Ishikawa (cell line): ENCODE data around the gene CCSAP.

Experiments used
- CEBPB ChIP-seq: IDR thresholded peaks from 2 replicates; pipeline ENCODE4 v1.6.1; 2012
- CREB1 ChIP-seq: IDR thresholded peaks from 2 replicates; pipeline ENCODE4 v1.6.1; 2012; ENCODE audit warnings: low read depth
- EGR1 ChIP-seq: IDR thresholded peaks from 2 replicates; pipeline ENCODE4 v1.6.1; 2012
- EP300 ChIP-seq: IDR thresholded peaks from 2 replicates; pipeline ENCODE4 v1.6.1; 2012; ENCODE audit warnings: borderline replicate concordance
- FOXM1 ChIP-seq: IDR thresholded peaks from 2 replicates; pipeline ENCODE4 v1.6.1; 2012; ENCODE audit warnings: low read depth, borderline replicate concordance
- MAX ChIP-seq: IDR thresholded peaks from 2 replicates; pipeline ENCODE4 v1.6.1; 2012
- NFIC ChIP-seq: IDR thresholded peaks from 2 replicates; pipeline ENCODE4 v1.6.1; 2012
- RAD21 ChIP-seq: IDR thresholded peaks from 2 replicates; pipeline ENCODE4 v1.6.1; 2012; ENCODE audit warnings: low read depth
- REST ChIP-seq: IDR thresholded peaks from 2 replicates; pipeline ENCODE4 v1.6.1; 2012; ENCODE audit warnings: low read depth, mild to moderate bottlenecking
- TAF1 ChIP-seq: IDR thresholded peaks from 2 replicates; pipeline ENCODE4 v1.6.1; 2012; ENCODE audit warnings: low read depth, mild to moderate bottlenecking
- TEAD4 ChIP-seq: IDR thresholded peaks from 2 replicates; pipeline ENCODE4 v1.6.1; 2012
- YY1 ChIP-seq: IDR thresholded peaks from 2 replicates; pipeline ENCODE4 v1.6.1; 2012; ENCODE audit warnings: low read depth
- TF ChIP-seq, protein P1 (sequence below): IDR thresholded peaks from 2 replicates; pipeline ENCODE4 v1.6.1; 2012

DNA sequence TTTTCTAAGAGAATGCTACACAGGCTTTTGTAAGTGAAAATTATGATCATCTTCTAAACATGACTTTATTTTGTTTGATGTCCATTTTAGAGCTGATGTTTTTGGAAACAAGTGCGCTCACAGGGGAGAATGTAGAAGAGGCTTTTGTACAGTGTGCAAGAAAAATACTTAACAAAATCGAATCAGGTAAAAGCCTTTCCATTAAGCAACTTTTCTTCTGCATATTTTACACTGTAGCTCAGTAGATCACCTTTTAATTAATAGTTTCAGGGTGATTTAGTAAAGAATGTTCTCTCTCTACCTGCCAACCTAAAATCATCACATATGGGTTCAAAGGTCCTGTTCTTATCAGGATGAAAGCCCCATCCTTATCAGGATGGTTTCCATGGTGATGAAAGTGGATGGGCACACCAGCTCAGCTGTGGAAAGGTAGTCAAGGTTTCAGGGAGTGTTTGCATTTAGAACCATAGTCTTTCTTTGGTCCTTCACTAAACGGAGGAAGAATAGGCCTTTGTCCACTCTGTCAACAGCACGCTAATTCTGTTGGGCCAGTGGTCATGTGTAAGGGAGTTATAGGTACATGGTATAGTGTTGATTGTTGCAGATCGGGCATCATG, 43.9 kb downstream of the CCSAP start:
- TF ChIP-seq FOXM1 (no peak), EP300 (no peak), NFIC (no peak), TAF1 (no peak), TEAD4 (no peak), REST (no peak), YY1 (no peak), CEBPB (no peak), RAD21 (no peak), MAX (no peak), EGR1 (no peak), CREB1 (no peak)
- TF ChIP-seq, protein P1, sequence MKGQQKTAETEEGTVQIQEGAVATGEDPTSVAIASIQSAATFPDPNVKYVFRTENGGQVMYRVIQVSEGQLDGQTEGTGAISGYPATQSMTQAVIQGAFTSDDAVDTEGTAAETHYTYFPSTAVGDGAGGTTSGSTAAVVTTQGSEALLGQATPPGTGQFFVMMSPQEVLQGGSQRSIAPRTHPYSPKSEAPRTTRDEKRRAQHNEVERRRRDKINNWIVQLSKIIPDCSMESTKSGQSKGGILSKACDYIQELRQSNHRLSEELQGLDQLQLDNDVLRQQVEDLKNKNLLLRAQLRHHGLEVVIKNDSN = no peak
